Kasumi-1 (cell line): ENCODE measurements around the gene OR6N2.

Experiments used
- DNase-seq, 2 experiments: peaks; one replicate each; lab custom pipeline; 2025; lab: John Stamatoyannopoulos, UW

The OR6N2 gene

DNA sequence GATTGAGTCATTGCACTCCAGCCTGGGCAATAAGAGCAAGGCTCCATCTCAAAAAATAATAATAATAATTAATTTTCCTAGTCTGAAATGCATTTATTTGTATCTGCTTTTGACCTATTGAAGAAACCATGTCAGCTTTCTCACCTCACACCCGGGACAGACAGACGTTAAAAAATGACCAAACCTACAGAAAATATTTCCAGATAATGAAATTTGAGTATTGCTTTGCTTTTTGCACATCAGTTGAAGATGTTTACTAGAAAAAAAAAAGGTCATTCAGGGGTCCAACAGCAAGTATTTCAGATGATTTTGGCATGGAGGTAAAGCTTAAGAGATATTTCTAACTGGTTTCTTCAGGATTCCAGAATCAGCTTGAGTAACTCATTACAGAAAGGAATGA, 26.6 kb downstream of the OR6N2 start, which contains the start of gene OR6K6:
Gene OR6K6 (plus strand): TSS at position 301 of the 400 bp plus-strand sequence. CDS start 168 bp downstream, outside the sequence.
- no peak for DNase-seq

DNA sequence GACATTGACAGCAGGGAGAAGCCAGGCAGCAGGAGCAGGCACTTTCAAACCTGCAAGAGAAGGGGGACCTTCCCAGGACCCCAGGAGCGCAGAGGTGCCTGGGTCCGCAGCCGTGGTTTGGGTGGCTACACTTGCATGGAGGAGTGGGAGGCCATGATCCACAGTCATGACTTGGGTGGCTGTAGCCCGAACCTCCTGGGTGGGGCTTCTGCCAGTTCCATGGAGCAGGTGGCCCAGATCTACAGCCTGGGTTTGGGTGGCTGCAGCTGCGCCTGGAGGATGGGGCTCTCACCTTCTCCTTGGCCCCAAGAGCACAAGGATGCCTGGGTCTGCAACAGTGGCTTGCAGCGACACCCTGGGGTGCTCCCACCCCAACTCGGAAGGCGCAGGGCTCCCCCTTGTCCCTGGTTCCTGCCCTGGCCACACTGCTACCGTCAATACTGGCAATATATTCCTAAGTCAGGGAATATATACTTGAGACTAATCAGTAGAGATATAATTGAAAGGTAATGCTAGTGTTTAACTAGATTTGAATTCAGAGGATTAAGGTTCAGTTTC, 28.8 kb downstream of the OR6N2 start:
- no peak for DNase-seq

- DNase-seq: no peak
Observed at GRCh38 chr1:158735848-158736247, 45.2 kb downstream of the OR6N2 start.

- no peak for DNase-seq
Observed at GRCh38 chr1:158732524-158732923, 48.5 kb downstream of the OR6N2 start.

GRCh38 chr1:158731707-158732106, 49.3 kb downstream of the OR6N2 start:
- DNase-seq: no peak

DNA sequence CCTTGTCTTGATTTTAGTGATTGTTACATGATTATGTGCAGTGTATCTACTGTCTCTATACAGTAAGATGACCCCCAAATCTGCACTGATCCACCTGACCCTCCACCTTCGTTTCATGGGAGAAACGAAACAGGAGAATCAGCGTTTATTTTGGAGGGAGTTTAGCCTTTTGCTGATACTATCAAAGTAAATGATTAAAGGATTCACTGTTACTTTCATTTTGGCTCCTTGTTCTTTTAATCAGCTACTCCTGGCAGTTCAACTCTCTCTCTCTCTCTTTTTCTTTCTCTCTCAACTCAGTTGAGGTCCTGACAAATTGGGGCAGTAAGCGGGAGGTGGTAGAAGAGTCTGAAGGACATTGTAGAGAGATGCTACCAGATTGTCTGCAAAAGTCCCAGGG, 50.6 kb downstream of the OR6N2 start:
- DNase-seq: no peak

- no peak for DNase-seq
Observed at GRCh38 chr1:158728510-158729225, 52.3 kb downstream of the OR6N2 start.

GRCh38 chr1:158724442-158724841, 56.6 kb downstream of the OR6N2 start:
- no peak for DNase-seq
